HG03575 (cell line): Measurements from ENCODE around the gene HBM.
"Not testable (repeated sequence)": the region's sequence is repeated elsewhere in the genome, so short reads cannot be mapped to it uniquely, and the experiment has no call there.

Experiments used
- ATAC-seq: cut with Tn5 transposase; IDR thresholded peaks from one replicate; pipeline ENCODE4 v1.9.1; 2021; ENCODE audit not compliant: unreplicated experiment, insufficient number of reproducible peaks, low FRiP score; ENCODE audit errors: extremely low read depth

The HBM gene

GRCh38 chr16:164827-165538 lies 795 bp upstream of the HBM start:
- ATAC-seq = no peak

GRCh38 chr16:166375-167121 lies 770 bp downstream of the HBM start:
- no peak for ATAC-seq

- no peak for ATAC-seq
Measured at GRCh38 chr16:167122-167690, 1.4 kb downstream of the HBM start.

- ATAC-seq = no peak
Measured at GRCh38 chr16:168424-168823, 2.6 kb downstream of the HBM start.

- ATAC-seq = no peak
Measured at GRCh38 chr16:169014-169413, 3.2 kb downstream of the HBM start.

GRCh38 chr16:170088-170507 lies 4.3 kb downstream of the HBM start:
- not testable (repeated sequence) for ATAC-seq

GRCh38 chr16:170788-171187 lies 5.0 kb downstream of the HBM start:
- no peak for ATAC-seq

- ATAC-seq = not testable (repeated sequence)
Measured at GRCh38 chr16:172374-172941, 6.7 kb downstream of the HBM start, which contains the start of gene HBA2. HBA2 (plus strand) TSS chr16:172876; CDS start chr16:172913, 37 bp downstream.

- ATAC-seq = not testable (repeated sequence)
Measured at GRCh38 chr16:173211-173854, 7.6 kb downstream of the HBM start.

GRCh38 chr16:173928-174769 lies 8.4 kb downstream of the HBM start:
- not testable (repeated sequence) for ATAC-seq

GRCh38 chr16:175011-175949 lies 9.5 kb downstream of the HBM start:
- no peak for ATAC-seq

GRCh38 chr16:176006-176405 lies 10.2 kb downstream of the HBM start:
- not testable (repeated sequence) for ATAC-seq

- ATAC-seq = not testable (repeated sequence)
Measured at GRCh38 chr16:176477-177382, 11.0 kb downstream of the HBM start, which contains the start of gene HBA1. HBA1 (plus strand) TSS chr16:176680; CDS start chr16:176717, 37 bp downstream.

GRCh38 chr16:177394-177822 lies 11.6 kb downstream of the HBM start:
- ATAC-seq = no peak

- no peak for ATAC-seq
Measured at GRCh38 chr16:177981-178667, 12.3 kb downstream of the HBM start.

- ATAC-seq = no peak
Measured at GRCh38 chr16:178668-179015, 12.9 kb downstream of the HBM start.
